HepG2 (cell line): ENCODE results near the gene BACH1. TPM values are rescaled to one million over a fixed set of nuclear protein-coding genes. Genes with fewer than 3 reads are reported as not detected.
A peak's percentile ranks its signal among the peaks of the same experiment; 100 is the strongest.

Experiments
- ATAC-seq: fragments of 200-7000 bp; cut with Tn5 transposase; 3 replicates; pipeline ENCODE4 v1.9.1; 2020; ENCODE audit warnings: mild to moderate bottlenecking, moderate library complexity
- BruUV-seq: library from RNA; stranded (reverse); fragments of 400-500 nt; replicated peaks from 2 replicates; lab custom pipeline; 2021; lab: Mats Ljungman, UMichigan
- CTCF ChIA-PET: fragments of 300-600 bp; formaldehyde crosslinking; extraction: SDS; loops from one replicate; lab custom pipeline; 2021; ENCODE audit warnings: low total read pairs, inconsistent platforms, low intra/inter-chr PET ratio; lab: Yijun Ruan, JAX
- POLR2A ChIA-PET: fragments of 350-600 bp; sonication (Branson Sonifier 250); formaldehyde crosslinking; loops from one replicate; lab custom pipeline; 2020; ENCODE audit warnings: antibody characterized with exemption, inconsistent platforms; lab: Yijun Ruan, JAX
- DNase-seq: peaks from one replicate; pipeline ENCODE4 v3.0.0-alpha.2; 2015; ENCODE audit warnings: low spot score
- FAIRE-seq: peaks from 3 replicates; lab custom pipeline; 2011; peaks lifted over from hg19 to GRCh38; lab: Jason Lieb, UNC
- H2AFZ ChIP-seq: one replicate; pipeline ENCODE4 v1.6.1; 2011; ENCODE audit warnings: low read length, inconsistent platforms
- H3K27ac ChIP-seq: fragments of 300-600 bp; 3 replicates; pipeline ENCODE4 v1.8.0; 2011; ENCODE audit warnings: mixed run types, mild to moderate bottlenecking, mixed read lengths, low read length, inconsistent platforms; ENCODE audit not compliant: insufficient read depth; ENCODE audit errors: extremely low read length
- H3K27me3 ChIP-seq, 2 experiments: fragments of 200-600 bp in 1 of 2; 2 replicates in 1 of 2; 3 replicates in 1 of 2; pipeline versions ENCODE4 v1.6.0 to v1.8.0; 2011; ENCODE audit warnings: low read length in 2 of 2, mild to moderate bottlenecking in 2 of 2, moderate library complexity in 2 of 2, inconsistent platforms in 1 of 2; ENCODE audit not compliant: insufficient read depth in 2 of 2, control insufficient read depth in 1 of 2
- H3K36me3 ChIP-seq, 2 experiments: fragments of 200-600 bp in 1 of 2; replicated peaks in 1 of 2; 2 replicates in 1 of 2; 3 replicates in 1 of 2; pipeline versions ENCODE4 v1.5.1 to v1.8.0; 2011; ENCODE audit warnings: low read length in 2 of 2, inconsistent platforms in 1 of 2; ENCODE audit not compliant: insufficient read depth in 2 of 2, control insufficient read depth in 1 of 2
- H3K4me1 ChIP-seq: 2 replicates; pipeline ENCODE4 v1.5.1; 2012; ENCODE audit warnings: low read length, inconsistent platforms; ENCODE audit not compliant: insufficient read depth
- H3K4me2 ChIP-seq: 2 replicates; pipeline ENCODE4 v1.6.0; 2011; ENCODE audit warnings: low read depth, low read length, inconsistent platforms
- H3K4me3 ChIP-seq, 3 experiments: fragments of 200-600 bp in 1 of 3; sonication (generic), shearing (Covaris generic) in 1 of 3; replicated peaks in 1 of 3; 2 replicates each; pipeline ENCODE4 v1.5.1; 2011 to 2016; ENCODE audit warnings: low read length in 3 of 3, inconsistent platforms in 2 of 3, low read depth in 2 of 3, mild to moderate bottlenecking in 2 of 3, control low read depth in 1 of 3, mixed read lengths in 1 of 3; ENCODE audit not compliant: insufficient read depth in 1 of 3
- H3K79me2 ChIP-seq: one replicate; pipeline ENCODE4 v1.6.1; 2011; ENCODE audit warnings: low read length, inconsistent platforms; ENCODE audit not compliant: insufficient read depth
- H3K9ac ChIP-seq: 2 replicates; pipeline ENCODE4 v1.6.0; 2011; ENCODE audit warnings: mild to moderate bottlenecking, low read depth, low read length, inconsistent platforms; ENCODE audit not compliant: insufficient read depth
- H3K9me3 ChIP-seq: 2 replicates; pipeline ENCODE4 v1.5.1; 2012; ENCODE audit warnings: mild to moderate bottlenecking, low read length
- H4K20me1 ChIP-seq: 2 replicates; pipeline ENCODE4 v1.6.0; 2011; ENCODE audit warnings: inconsistent platforms, mild to moderate bottlenecking, low read length, moderate library complexity; ENCODE audit not compliant: insufficient read depth
- CTCF ChIP-seq: sonication (generic); formaldehyde crosslinking; IDR thresholded peaks from 2 replicates; pipeline ENCODE4 v1.5.0; 2020; ENCODE audit warnings: mild to moderate bottlenecking, missing genetic modification reagents, moderate library complexity
- DNMT1 ChIP-seq: sonication (generic); formaldehyde crosslinking; IDR thresholded peaks from 2 replicates; pipeline ENCODE4 v1.5.1; 2020; ENCODE audit warnings: mild to moderate bottlenecking, missing genetic modification reagents
- EZH2 ChIP-seq: conservative IDR thresholded peaks from 2 replicates; pipeline ENCODE4 v1.6.1; 2012; ENCODE audit warnings: mild to moderate bottlenecking, low read depth, low read length, moderate library complexity
- HNF4A ChIP-seq: sonication (generic); formaldehyde crosslinking; IDR thresholded peaks from 2 replicates; pipeline ENCODE4 v1.4.0; 2020; ENCODE audit warnings: missing genetic modification reagents
- MZF1 ChIP-seq: sonication (generic); formaldehyde crosslinking; IDR thresholded peaks from 2 replicates; pipeline ENCODE4 v1.8.1; 2023; ENCODE audit warnings: mild to moderate bottlenecking, missing genetic modification reagents, borderline replicate concordance
- PBX3 ChIP-seq: sonication (generic); formaldehyde crosslinking; IDR thresholded peaks from 2 replicates; pipeline ENCODE4 v1.8.1; 2023; ENCODE audit warnings: missing genetic modification reagents, inconsistent platforms, borderline replicate concordance
- SNAPC2 ChIP-seq: sonication (generic); formaldehyde crosslinking; IDR thresholded peaks from 2 replicates; pipeline ENCODE4 v1.8.1; 2022; ENCODE audit warnings: mild to moderate bottlenecking, missing genetic modification reagents
- STAG1 ChIP-seq: sonication (generic); formaldehyde crosslinking; IDR thresholded peaks from 2 replicates; pipeline ENCODE4 v1.4.0; 2020; ENCODE audit warnings: missing genetic modification reagents
- TARDBP ChIP-seq: sonication (generic); formaldehyde crosslinking; IDR thresholded peaks from 2 replicates; pipeline ENCODE4 v1.8.0; 2022; ENCODE audit warnings: mild to moderate bottlenecking, missing genetic modification reagents
- ZBTB4 ChIP-seq: sonication (generic); formaldehyde crosslinking; IDR thresholded peaks from 2 replicates; pipeline ENCODE4 v1.4.0; 2020; ENCODE audit warnings: missing genetic modification reagents, mild to moderate bottlenecking, borderline replicate concordance
- ZNF138 ChIP-seq: sonication (generic); formaldehyde crosslinking; IDR thresholded peaks from 2 replicates; pipeline ENCODE4 v1.5.0; 2020; ENCODE audit warnings: mild to moderate bottlenecking, low read depth, missing genetic modification reagents
- ZNF468 ChIP-seq: sonication (generic); formaldehyde crosslinking; IDR thresholded peaks from 2 replicates; pipeline ENCODE4 v1.8.0; 2022; ENCODE audit warnings: mild to moderate bottlenecking, moderate library complexity, missing genetic modification reagents
- WGBS: methylation state at CpG from one replicate; pipeline ENCODE4 v1.1.6; 2017; ENCODE audit warnings: low lambda C conversion rate; 5-methylcytosine and 5-hydroxymethylcytosine counted together
- in situ Hi-C: cut with HindIII; loops from 2 replicates; pipeline ENCODE4 v1.10.0; 2017; ENCODE audit warnings: low pct_unique_long_range_greater_than_20kb; ENCODE audit not compliant: extremely low pct_ligation_motif_present
- intact Hi-C: fragments of 100-400 bp; cut with micrococcal nuclease; formaldehyde crosslinking; loops from one replicate; pipeline ENCODE4 v1.10.0; 2022; ENCODE audit not compliant: unreplicated experiment
- polyA plus RNA-seq, 8 experiments: library from polyadenylated mRNA; depleted of rRNA in 3 of 8; stranded (reverse) in 7 of 8; unstranded in 1 of 8; fragments of >200 nt; fragmentation: Illumina TruSeq in 4 of 8; extraction: Trizol in 4 of 8; gene quantifications; 2 replicates each; pipeline versions ENCODE4 v1.2.1 to v1.2.3, GENCODE V29; 2011 to 2016; ENCODE audit warnings: low read depth in 4 of 8, missing spikeins in 1 of 8, mixed read lengths in 1 of 8; ENCODE audit not compliant: insufficient read depth in 1 of 8
- total RNA-seq, 5 experiments: library from RNA; depleted of rRNA; stranded (reverse); fragments of >200 nt; fragmentation: Illumina TruSeq; extraction: Trizol; gene quantifications; 2 replicates each; pipeline ENCODE4 v1.2.3, GENCODE V29; 2016; ENCODE audit warnings: low read depth in 1 of 5

The BACH1 gene
- total and polyA plus RNA-seq, 2 of the 13 experiments (the other 11 are each of a cell fraction or from before 2014, with no cell fraction given), result 16.5 to 51.7 TPM

GRCh38 chr21:29360799-29361765 is 62.4 kb downstream of the BACH1 start:
- Histone ChIP-seq H3K4me3 (no peak overlapping the region), H3K9me3 (no peaks in the 10 kb centered on the region), H3K4me1 (0 out of 2 replicates have a peak, but pooled peaks cover 7% of the 10 kb centered on the region), H3K4me2 (no peak overlapping the region), H4K20me1 (no peaks in the 10 kb centered on the region), H3K9ac (no peak overlapping the region), H3K36me3 (peaks cover 0 to 8% of the 10 kb centered on the region in 2 experiments; a peak in 3 of 5 replicates), H3K27me3 (no peaks in the 10 kb centered on the region), H2AFZ (no peak overlapping the region), H3K79me2 (no peaks in the 10 kb centered on the region), H3K27ac (no peak overlapping the region)
- intact Hi-C loops (no loop called here), in situ Hi-C loops (no loop called here)
- 88% methylated on average over 9 of the region's 9 CpGs for WGBS
- CTCF ChIA-PET, result no interaction called here
- DNase-seq, result no peak
- TF ChIP-seq ZNF468 (CRISPR knock-in tag) (no peak), EZH2 (no peak), STAG1 (peak; percentile 20; the same call in 1 of the 2 replicates), DNMT1 (CRISPR knock-in tag) (no peak), TARDBP (no peak), ZNF138 (CRISPR knock-in tag) (no peak), SNAPC2 (CRISPR knock-in tag) (no peak), HNF4A (CRISPR knock-in tag) (peak; percentile 21; the same call in 1 of the 2 replicates), PBX3 (CRISPR knock-in tag) (no peak), MZF1 (CRISPR knock-in tag) (no peak), ZBTB4 (CRISPR knock-in tag) (no peak), CTCF (CRISPR knock-in tag) (peak; percentile 36; the same call in 1 of the 2 replicates)
- no TSS peak for BruUV-seq
- FAIRE-seq, result peak; percentile 47
- POLR2A ChIA-PET, result no interaction called here
- peak; percentile 42 for ATAC-seq
